Nephron progenitor cell (in vitro differentiated cells): Measurements from ENCODE around the gene PCID2.

Experiments used
- DNase-seq: peaks from one replicate; pipeline ENCODE4 v3.0.0; 2021
- H3K27ac Mint-ChIP-seq: 2 replicates; pipeline ENCODE4 v1.8.0; 2021; ENCODE audit warnings: mild to moderate bottlenecking, moderate library complexity, mixed read lengths
- H3K27me3 Mint-ChIP-seq: 2 replicates; pipeline ENCODE4 v1.8.0; 2021; ENCODE audit warnings: mild to moderate bottlenecking, low read depth, mixed read lengths; ENCODE audit not compliant: poor library complexity
- H3K36me3 Mint-ChIP-seq: 2 replicates; pipeline ENCODE4 v1.8.0; 2021; ENCODE audit warnings: low read depth, mixed read lengths
- H3K4me1 Mint-ChIP-seq: 2 replicates; pipeline ENCODE4 v1.8.0; 2021; ENCODE audit warnings: mixed read lengths
- H3K4me3 Mint-ChIP-seq: 2 replicates; pipeline ENCODE4 v1.8.0; 2021; ENCODE audit warnings: mild to moderate bottlenecking, moderate library complexity, mixed read lengths
- H3K9me3 Mint-ChIP-seq: 2 replicates; pipeline ENCODE4 v1.8.0; 2021; ENCODE audit warnings: mild to moderate bottlenecking, moderate library complexity, mixed read lengths
- TF ChIP-seq, protein P1 (sequence below): fragments of 200-600 bp; sonication (generic); IDR thresholded peaks from 2 replicates; pipeline ENCODE4 v1.5.0; 2021; ENCODE audit warnings: antibody characterized with exemption

Gene PCID2

DNA sequence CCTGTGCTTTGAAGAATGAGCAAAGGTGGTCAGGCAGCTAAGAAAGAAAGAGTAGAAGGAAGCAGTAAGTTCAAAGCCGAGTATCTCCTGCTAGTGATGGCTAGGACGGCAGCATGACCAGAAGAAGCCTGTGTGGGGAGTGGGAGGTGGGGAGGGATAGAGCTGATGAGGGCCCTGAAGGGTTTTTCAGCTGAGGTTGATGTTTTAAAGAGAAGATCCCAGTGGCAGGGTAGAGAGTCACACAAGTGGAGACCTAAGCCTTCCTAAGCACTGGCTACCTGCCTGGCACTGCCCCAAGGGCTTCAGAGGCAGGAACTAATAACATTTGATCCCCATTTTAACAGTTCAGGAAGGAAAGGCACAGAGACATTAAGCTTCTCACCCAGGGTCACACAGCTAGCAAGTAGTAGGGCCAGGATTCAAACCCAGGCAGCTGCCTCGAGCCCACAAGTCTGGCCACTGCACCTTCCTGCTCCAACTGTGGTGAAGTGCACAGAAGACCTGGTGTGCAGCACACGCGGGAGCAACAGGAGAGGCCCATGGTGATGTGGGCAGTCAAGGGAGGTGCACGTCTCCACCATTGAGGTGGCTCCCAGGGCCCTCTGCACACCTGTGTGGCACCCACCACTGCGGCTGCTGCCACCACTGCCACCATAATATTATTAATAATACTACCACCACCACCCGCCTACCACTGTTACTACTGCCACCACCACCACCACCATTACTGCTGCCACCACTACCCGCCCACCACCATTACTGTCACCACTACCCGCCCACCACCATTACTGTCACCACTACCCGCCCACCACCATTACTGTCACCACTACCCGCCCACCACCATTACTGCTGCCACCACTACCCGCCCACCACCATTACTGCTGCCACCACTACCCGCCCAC, 23.1 kb upstream of the PCID2 start:
- Mint-ChIP-seq H3K27me3 (peaks cover 4% of the 10 kb centered on the region), H3K4me3 (no peak overlapping the region), H3K36me3 (peaks cover 63% of the 10 kb centered on the region), H3K27ac (no peak overlapping the region), H3K4me1 (no peaks in the 10 kb centered on the region), H3K9me3 (no peaks in the 10 kb centered on the region)
- TF ChIP-seq, protein P1, sequence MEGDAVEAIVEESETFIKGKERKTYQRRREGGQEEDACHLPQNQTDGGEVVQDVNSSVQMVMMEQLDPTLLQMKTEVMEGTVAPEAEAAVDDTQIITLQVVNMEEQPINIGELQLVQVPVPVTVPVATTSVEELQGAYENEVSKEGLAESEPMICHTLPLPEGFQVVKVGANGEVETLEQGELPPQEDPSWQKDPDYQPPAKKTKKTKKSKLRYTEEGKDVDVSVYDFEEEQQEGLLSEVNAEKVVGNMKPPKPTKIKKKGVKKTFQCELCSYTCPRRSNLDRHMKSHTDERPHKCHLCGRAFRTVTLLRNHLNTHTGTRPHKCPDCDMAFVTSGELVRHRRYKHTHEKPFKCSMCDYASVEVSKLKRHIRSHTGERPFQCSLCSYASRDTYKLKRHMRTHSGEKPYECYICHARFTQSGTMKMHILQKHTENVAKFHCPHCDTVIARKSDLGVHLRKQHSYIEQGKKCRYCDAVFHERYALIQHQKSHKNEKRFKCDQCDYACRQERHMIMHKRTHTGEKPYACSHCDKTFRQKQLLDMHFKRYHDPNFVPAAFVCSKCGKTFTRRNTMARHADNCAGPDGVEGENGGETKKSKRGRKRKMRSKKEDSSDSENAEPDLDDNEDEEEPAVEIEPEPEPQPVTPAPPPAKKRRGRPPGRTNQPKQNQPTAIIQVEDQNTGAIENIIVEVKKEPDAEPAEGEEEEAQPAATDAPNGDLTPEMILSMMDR = no peak
- DNase-seq = no peak

DNA sequence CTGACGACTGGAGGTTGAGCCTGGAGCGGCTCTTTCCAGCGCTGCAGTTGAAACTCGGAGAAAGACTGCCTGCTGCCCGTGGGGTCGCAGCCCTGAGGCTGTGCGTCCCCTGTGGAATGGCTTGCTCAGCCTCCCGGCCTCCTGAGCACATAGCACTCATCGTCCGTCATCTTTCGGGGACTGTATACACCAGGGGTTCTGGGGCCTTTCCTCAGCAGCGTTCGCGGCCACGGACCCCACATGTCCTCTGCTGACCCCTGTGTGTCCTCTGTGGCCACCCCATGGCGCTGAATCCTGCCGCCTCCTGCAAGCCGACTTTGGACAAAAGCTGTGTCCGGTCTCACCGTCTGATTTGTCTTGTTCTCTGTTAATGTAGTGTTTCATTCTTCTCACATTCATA, 21.3 kb upstream of the PCID2 start:
- peaks cover 64% of the 10 kb centered on the region for H3K36me3 Mint-ChIP-seq
- TF ChIP-seq, protein P1 = no peak
- no peaks in the 10 kb centered on the region for H3K9me3 Mint-ChIP-seq
- no peak overlapping the region for H3K4me3 Mint-ChIP-seq
- peak overlapping the region; percentile 93 for H3K27ac Mint-ChIP-seq
- H3K27me3 Mint-ChIP-seq = no peaks in the 10 kb centered on the region
- DNase-seq = no peak
- H3K4me1 Mint-ChIP-seq = no peaks in the 10 kb centered on the region

DNA sequence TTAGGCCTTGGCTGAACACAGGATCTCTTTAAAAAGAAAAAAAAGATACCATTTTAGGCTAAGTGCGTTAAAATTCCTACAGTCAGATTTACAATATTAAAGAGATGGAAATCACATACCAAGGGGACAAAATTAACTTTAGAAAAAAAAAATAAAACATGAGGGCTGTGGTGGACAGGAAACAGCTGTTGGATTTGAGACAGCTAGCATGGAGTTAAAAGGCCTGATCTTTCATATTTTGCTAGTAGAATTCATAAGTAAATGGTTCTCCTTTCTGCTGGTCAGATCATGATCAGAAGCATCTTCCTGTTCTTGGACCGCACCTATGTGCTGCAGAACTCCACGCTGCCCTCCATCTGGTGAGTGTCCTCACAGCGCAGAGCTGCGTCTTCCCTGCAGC, 20.7 kb upstream of the PCID2 start:
- H3K27me3 Mint-ChIP-seq = no peaks in the 10 kb centered on the region
- H3K4me3 Mint-ChIP-seq = no peak overlapping the region
- DNase-seq = no peak
- H3K36me3 Mint-ChIP-seq = peaks cover 68% of the 10 kb centered on the region
- peak overlapping the region; percentile 93 for H3K27ac Mint-ChIP-seq
- TF ChIP-seq, protein P1 = no peak
- H3K9me3 Mint-ChIP-seq = no peaks in the 10 kb centered on the region
- H3K4me1 Mint-ChIP-seq = no peaks in the 10 kb centered on the region

DNA sequence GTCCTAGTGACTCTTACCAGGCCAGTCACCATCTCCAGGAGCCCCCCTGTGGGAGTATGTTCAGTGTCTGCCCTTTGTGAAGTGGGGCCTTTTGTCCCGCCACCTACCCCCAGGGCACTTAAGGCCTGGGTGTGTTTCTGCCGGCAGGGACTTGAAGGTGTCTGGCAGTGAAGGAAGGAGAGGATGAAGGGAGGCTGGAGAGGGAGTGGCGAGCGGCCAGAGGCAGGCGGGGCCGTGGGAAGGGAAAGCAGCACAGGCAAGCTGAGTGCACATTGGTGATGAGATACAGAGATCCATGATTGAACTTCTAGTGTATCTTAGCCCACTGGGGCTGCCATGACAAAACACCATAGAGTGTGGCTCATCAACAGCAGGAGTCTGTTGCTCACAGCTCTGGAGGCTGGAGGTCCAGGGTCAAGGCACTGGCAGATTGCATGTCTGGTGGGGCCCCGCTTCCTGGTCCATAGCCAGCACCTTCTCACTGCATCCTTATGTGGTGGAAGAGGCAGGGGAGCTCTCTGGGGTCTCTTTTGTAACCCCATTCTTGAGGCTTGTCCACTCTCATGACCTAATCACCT, 18.5 kb upstream of the PCID2 start:
- H3K27me3 Mint-ChIP-seq = no peaks in the 10 kb centered on the region
- DNase-seq = no peak
- H3K27ac Mint-ChIP-seq = peak overlapping the region; percentile 74
- TF ChIP-seq, protein P1 = no peak
- no peak overlapping the region for H3K4me3 Mint-ChIP-seq
- H3K36me3 Mint-ChIP-seq = peaks cover 74% of the 10 kb centered on the region
- H3K4me1 Mint-ChIP-seq = no peaks in the 10 kb centered on the region
- no peaks in the 10 kb centered on the region for H3K9me3 Mint-ChIP-seq

DNA sequence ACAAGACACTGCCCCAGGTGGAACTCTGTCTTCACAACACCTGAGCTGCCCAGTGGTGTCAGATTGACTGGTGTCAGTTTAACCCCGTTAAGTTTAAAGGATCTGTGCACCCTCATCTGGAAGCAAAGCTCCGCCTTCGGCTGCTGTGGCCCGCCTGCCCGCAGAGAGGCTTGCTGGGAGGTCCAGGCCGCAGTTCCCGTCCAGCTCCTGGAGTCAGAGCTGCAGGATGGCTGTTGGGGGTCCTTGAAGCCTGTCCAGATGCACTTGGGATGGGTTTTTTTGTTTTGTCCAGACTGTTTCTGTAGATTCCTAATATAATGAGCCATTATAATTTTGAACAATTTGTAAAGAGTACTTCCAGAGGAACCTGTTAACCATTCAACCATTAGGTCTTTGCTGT, 17.0 kb upstream of the PCID2 start:
- H3K4me3 Mint-ChIP-seq = no peak overlapping the region
- no peaks in the 10 kb centered on the region for H3K9me3 Mint-ChIP-seq
- H3K36me3 Mint-ChIP-seq = peaks cover 82% of the 10 kb centered on the region
- no peaks in the 10 kb centered on the region for H3K27me3 Mint-ChIP-seq
- H3K27ac Mint-ChIP-seq = no peak overlapping the region
- TF ChIP-seq, protein P1 = no peak
- no peak for DNase-seq
- H3K4me1 Mint-ChIP-seq = no peaks in the 10 kb centered on the region
